SK-N-MC (cell line): ENCODE measurements around the gene PI4KA.

Source experiments
- EZH2 ChIP-seq: fragments of 200-600 bp; sonication (generic); IDR thresholded peaks from one replicate; pipeline ENCODE4 v1.6.1; 2017; ENCODE audit warnings: antibody characterized with exemption
- FOXP2 ChIP-seq: optimal IDR thresholded peaks from 2 replicates; pipeline ENCODE3; 2011; ENCODE audit warnings: mild to moderate bottlenecking, moderate library complexity; ENCODE audit not compliant: insufficient read depth; ENCODE audit errors: extremely low read length, control extremely low read depth
- POLR2AphosphoS5 ChIP-seq: IDR thresholded peaks from 2 replicates; pipeline ENCODE4 v1.6.1; 2012; ENCODE audit warnings: mild to moderate bottlenecking, low read depth, low read length, borderline replicate concordance

GRCh38 chr22:20813056-20813455 is 45.6 kb downstream of the PI4KA start:
- TF ChIP-seq EZH2 (no peak), POLR2AphosphoS5 (no peak), FOXP2 (no peak)
